Measurements from ENCODE around the gene CYP1A2. TPM values are rescaled to one million over a fixed set of nuclear protein-coding genes. Genes with fewer than 3 reads are reported as not detected.

The CYP1A2 gene
- total RNA-seq, 1 experiment from 2014 or later, result not detected

DNA sequence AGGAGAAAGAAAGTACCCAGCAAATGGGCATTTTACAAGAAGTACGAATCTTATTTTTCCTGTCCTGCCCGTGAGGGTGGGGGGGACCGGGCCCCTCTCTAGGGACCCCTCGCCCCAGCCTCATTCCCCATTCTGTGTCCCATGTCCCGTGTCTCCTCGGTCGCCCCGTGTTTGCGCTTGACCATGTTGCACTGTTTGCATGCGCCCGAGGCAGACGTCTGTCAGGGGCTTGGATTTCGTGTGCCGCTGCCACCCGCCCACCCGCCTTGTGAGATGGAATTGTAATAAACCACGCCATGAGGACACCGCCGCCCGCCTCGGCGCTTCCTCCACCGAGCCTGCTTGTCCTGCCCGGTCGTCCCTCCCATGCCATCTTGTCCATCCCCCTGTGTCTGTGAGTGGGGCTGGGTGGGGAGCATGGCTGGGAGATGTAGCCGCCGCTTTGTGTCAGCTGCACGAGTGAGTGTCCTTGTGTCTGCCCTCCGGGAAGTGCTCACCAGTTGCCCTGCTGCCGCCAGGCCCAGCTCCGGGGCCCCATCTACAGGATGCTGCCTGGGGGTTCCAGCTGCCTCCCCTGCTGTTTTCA is 54.3 kb downstream of the CYP1A2 start:
- no peak for DNase-seq (ENCODE audit: low read depth)

DNA sequence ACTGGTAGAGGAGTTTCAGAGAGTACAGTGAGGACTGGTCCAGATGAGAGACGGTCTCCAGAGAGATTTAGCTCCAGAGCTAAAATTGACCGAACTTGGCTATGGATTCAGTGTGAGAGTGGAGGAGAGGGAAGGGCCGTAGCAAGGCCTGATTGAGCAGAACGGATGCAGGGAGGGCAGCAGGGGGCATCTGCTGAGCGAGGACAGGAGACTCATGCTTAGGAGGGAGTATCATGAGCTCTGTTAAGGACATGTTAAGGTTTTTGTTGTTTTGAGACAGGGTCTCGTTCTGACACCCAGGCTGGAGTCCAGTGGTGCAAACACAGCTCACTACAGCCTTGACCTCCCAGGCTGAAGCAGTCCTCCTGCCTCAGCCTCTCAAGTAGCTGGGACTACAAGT is 56.3 kb downstream of the CYP1A2 start:
- no peak for DNase-seq (ENCODE audit: low read depth)

Other genes with a start within 250 kb of the CYP1A2 start
- 0.71 and 2.0 TPM in 2 replicates for gene ARID3B, start 207.6 kb upstream of the CYP1A2 start, total RNA-seq (2014; rRNA removed; shearing (Covaris generic))
- gene CLK3, start 133.0 kb upstream of the CYP1A2 start, total RNA-seq (2014; rRNA removed; shearing (Covaris generic)), result 60.7 and 81.1 TPM in 2 replicates
- 4.7 and 9.8 TPM in 2 replicates for gene EDC3, start 52.8 kb upstream of the CYP1A2 start, total RNA-seq (2014; rRNA removed; shearing (Covaris generic))
- gene CYP1A1, start 23.3 kb upstream of the CYP1A2 start, total RNA-seq (2014; rRNA removed; shearing (Covaris generic)), result 1.4 and 3.3 TPM in 2 replicates
- 9.4 and 23.8 TPM in 2 replicates for gene CSK, start 33.2 kb downstream of the CYP1A2 start, total RNA-seq (2014; rRNA removed; shearing (Covaris generic))
- gene LMAN1L, start 64.0 kb downstream of the CYP1A2 start, total RNA-seq (2014; rRNA removed; shearing (Covaris generic)), result not detected in 2 replicates
- not detected in 2 replicates for gene CPLX3, start 77.8 kb downstream of the CYP1A2 start, total RNA-seq (2014; rRNA removed; shearing (Covaris generic))
- 10.9 and 15.3 TPM in 2 replicates for gene ULK3, start 94.3 kb downstream of the CYP1A2 start, total RNA-seq (2014; rRNA removed; shearing (Covaris generic))
- gene SCAMP2, start 124.5 kb downstream of the CYP1A2 start, total RNA-seq (2014; rRNA removed; shearing (Covaris generic)), result 41.5 and 60.0 TPM in 2 replicates
- gene MPI, start 141.2 kb downstream of the CYP1A2 start, total RNA-seq (2014; rRNA removed; shearing (Covaris generic)), result 65.4 and 68.3 TPM in 2 replicates
- gene FAM219B, start 158.0 kb downstream of the CYP1A2 start, total RNA-seq (2014; rRNA removed; shearing (Covaris generic)), result 21.3 and 27.5 TPM in 2 replicates
- gene COX5A, start 189.2 kb downstream of the CYP1A2 start, total RNA-seq (2014; rRNA removed; shearing (Covaris generic)), result 120 and 144 TPM in 2 replicates
- gene RPP25, start 207.9 kb downstream of the CYP1A2 start, total RNA-seq (2014; rRNA removed; shearing (Covaris generic)), result 0.07 and 0.10 TPM in 2 replicates
- gene SCAMP5, start 246.7 kb downstream of the CYP1A2 start, total RNA-seq (2014; rRNA removed; shearing (Covaris generic)), result 1.3 and 3.4 TPM in 2 replicates